K562 treated with DMSO at 1 percent for 24 hours (cell line): Measurements from ENCODE around the gene CLPX. TPM values are rescaled to one million over a fixed set of nuclear protein-coding genes. Genes with fewer than 3 reads are reported as not detected.

Source experiments
- total RNA-seq: library from RNA; unstranded; fragments of 300-600 nt; gene quantifications from 2 replicates; pipeline ENCODE4 v1.2.3, GENCODE V29; 2022; ENCODE audit warnings: low read depth; ENCODE audit not compliant: insufficient read depth

CLPX gene
- total RNA-seq: 31.3 and 37.9 TPM in 2 replicates

DNA sequence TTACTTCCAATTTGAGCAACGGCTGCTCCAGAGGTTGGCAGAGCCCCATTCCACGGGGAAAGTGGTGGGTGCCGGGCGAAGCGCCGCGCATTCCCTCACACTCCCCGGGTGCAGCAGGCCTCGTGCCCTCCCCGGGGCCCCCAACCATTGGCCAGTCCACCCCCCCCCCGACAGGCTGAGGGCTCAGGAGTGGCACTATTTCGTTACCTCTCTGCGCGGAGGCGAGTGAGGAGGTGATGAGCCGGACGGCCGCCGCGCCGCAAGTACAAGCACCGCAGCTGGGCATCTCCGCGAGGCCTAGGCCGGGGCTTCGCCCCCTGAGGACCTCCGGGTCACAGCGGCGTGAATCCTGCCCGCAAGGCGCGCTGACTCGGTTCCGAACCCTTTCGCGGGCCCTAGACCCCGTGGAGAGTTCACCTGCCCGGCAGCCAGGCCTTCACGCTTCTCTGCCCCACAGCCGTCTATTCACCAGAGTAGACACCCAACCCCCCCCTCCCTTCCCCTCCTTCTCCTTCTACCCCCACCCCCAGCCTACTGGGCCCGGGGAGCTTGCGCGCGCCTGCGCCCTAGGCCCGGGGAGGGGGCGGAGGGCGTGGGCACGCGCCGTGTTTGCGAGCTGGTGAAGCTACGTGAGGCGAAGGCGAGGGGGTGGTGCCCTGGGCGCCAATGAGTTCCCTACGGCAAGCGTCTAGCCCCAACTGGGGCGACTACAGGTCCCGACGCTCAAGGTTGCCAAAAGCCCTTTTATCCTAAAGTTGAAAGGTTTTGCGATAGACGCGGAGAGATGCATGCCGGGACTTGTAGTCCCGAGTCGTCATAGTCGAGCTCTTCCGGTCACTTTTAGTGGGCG is at the start of gene CLPX:
CLPX (minus strand) TSS at position 475 of the 850 bp plus-strand sequence; CDS start at position 286, 189 bp downstream.

DNA sequence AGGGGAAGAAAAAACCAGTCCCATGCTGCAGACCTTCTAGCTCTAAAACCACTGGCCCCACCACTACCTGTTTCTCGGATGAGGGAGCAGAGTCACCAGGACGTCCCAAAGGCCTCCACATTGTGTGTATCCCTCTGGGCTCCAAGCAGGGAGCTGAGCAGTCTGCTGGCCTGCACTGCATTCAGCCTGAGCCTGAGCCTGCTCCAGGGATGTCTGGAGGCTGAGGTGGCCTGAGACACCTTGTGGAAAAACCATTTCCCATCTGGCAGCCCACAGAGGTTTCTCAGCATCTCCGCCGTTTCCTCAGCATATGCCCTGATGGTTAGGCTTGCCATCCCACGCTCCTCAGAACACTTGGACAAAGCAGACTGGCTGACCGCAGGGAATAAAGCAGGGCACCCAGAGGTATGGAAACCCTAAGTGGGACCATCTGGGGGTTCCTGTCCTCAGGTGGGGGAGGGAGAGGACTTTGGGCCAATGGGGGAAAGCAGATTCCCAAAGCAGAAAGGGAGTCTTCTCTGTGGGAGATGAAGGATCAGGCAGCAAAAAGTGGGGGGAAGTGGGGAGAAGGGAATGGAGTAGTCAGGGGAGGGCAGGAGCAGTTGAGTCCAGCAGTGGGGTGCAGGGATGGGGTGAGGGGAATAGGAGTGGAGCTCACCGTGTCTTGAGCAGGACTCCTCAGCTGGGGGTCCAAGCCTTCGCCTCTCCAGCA is 25.8 kb upstream of the CLPX start, which contains the start of gene CILP:
CILP (minus strand) TSS at position 704 of the 712 bp plus-strand sequence. CDS start 1,718 bp downstream, outside the sequence.

DNA sequence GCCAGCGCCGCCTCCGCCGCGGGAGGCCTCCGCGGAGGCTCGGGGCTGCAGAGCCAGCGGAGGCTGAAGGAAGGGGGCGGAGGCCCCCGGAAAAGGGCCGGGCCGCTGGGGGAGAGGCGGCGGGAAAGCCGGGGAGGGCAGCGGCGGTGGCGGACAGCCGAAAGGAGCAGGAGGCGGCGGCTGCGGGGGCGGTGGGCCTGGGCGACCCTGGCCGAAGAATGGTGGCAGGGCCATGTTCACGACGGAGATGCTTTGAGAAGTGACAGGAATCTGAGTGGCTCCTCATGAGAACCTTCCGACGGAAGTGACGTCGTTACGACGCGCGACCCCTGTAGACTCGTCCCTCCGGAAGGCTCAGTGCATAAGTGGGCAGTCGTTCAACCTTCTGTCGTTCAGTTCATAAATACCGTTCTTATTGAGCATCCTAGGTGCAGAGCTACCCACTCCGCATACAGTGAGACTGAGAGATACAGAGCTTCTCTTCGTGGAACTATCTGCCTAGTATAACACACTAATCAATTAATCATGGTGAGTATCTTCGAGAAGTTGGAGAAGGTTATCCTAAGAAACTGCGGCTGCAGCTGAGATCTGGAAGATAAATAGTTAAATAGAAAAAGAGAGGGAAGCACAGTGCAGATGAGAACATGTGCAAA is 51.5 kb downstream of the CLPX start, which contains the start of gene PDCD7:
PDCD7 (minus strand) TSS at position 261 of the 653 bp plus-strand sequence; CDS start at position 234, 27 bp downstream.

DNA sequence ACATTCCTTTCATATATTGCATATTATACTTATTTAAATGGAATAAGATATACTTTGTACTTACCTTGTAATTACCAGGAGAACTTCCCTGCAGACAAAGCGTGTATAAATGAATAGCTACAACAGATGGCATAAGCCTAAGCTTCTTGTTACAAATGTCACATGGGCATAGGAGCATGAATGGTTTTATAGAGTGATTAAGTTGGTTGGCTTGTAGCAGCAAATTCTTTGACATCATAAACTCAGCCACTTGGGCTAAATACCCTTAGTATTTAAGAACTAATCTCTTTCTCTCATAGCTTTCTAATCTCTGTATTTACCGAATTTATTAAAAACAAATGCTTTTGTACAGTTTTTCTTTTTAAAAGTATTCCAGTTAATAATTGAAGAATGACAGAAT is 70.1 kb downstream of the CLPX start, which contains the start of gene UBAP1L:
UBAP1L (minus strand) TSS at position 115 of the 400 bp plus-strand sequence. CDS start 8,985 bp downstream, outside the sequence.

Other genes with a start within 250 kb of the CLPX start
- 72.2 and 81.9 TPM in 2 replicates for gene SPG21, start 195.4 kb downstream of the CLPX start, total RNA-seq
- gene MTFMT, start 155.7 kb downstream of the CLPX start, total RNA-seq: 14.0 and 39.9 TPM in 2 replicates
- gene SLC51B, start 140.0 kb downstream of the CLPX start, total RNA-seq: not detected in 2 replicates
- gene RASL12, start 117.4 kb downstream of the CLPX start, total RNA-seq: not detected in 2 replicates
- 0.17 TPM in 1 of 2 replicates, not detected in the other for gene KBTBD13, start 108.6 kb downstream of the CLPX start, total RNA-seq
- 1.1 and 1.6 TPM in 2 replicates for gene UBAP1L, start 70.1 kb downstream of the CLPX start, total RNA-seq
- 34.8 and 35.7 TPM in 2 replicates for gene PDCD7, start 51.5 kb downstream of the CLPX start, total RNA-seq
- gene CILP, start 26.1 kb upstream of the CLPX start, total RNA-seq: 0.03 TPM in 1 of 2 replicates, not detected in the other
- 18.4 and 19.1 TPM in 2 replicates for gene PARP16, start 101.5 kb upstream of the CLPX start, total RNA-seq
- not detected in 2 replicates for gene RNU5A-1, start 110.7 kb upstream of the CLPX start, total RNA-seq
- gene RNU5B-1, start 119.3 kb upstream of the CLPX start, total RNA-seq: not detected in 2 replicates
- gene IGDCC3, start 192.7 kb upstream of the CLPX start, total RNA-seq: not detected in 2 replicates
- 0.06 TPM in 1 of 2 replicates, not detected in the other for gene IGDCC4, start 237.6 kb upstream of the CLPX start, total RNA-seq